ENCODE results near the gene SGCD. TPM values are rescaled to one million over a fixed set of nuclear protein-coding genes. Genes with fewer than 3 reads are reported as not detected.

The SGCD gene
- total RNA-seq, 1 donor from 2014 or later = 6.0 TPM

- H3K4me1 ChIP-seq = no peaks in the 10 kb centered on the region
- no peaks in the 10 kb centered on the region for H3K36me3 ChIP-seq
- H3K27me3 ChIP-seq (ENCODE audit: low read depth) = no peaks in the 10 kb centered on the region
- no peaks in the 10 kb centered on the region for H3K9me3 ChIP-seq
- intact Hi-C loops (cut with DNase I) = no loop called here
- H3K4me3 ChIP-seq = no peak overlapping the region
- ATAC-seq = no peak
- no peak overlapping the region for H3K27ac ChIP-seq
- no peak for DNase-seq
- TF ChIP-seq CTCF (IDR thresholded peaks at IDR 0.05) = no peak
These were observed 392.0 kb downstream of the SGCD start for GRCh38 chr5:156718985-156719384.

- no peaks in the 10 kb centered on the region for H3K27me3 ChIP-seq (ENCODE audit: low read depth)
- no peak for DNase-seq
- intact Hi-C loops (cut with DNase I) = no loop called here
These were observed 395.4 kb downstream of the SGCD start for GRCh38 chr5:156722358-156722757.

GRCh38 chr5:156735477-156735876 lies 408.5 kb downstream of the SGCD start:
- H3K4me3 ChIP-seq = no peak overlapping the region
- no peaks in the 10 kb centered on the region for H3K27me3 ChIP-seq (ENCODE audit: low read depth)
- ATAC-seq (no peak), DNase-seq (no peak)
- H3K9me3 ChIP-seq = no peaks in the 10 kb centered on the region
- no peaks in the 10 kb centered on the region for H3K4me1 ChIP-seq
- TF ChIP-seq CTCF (IDR thresholded peaks at IDR 0.05) = no peak
- H3K36me3 ChIP-seq = no peaks in the 10 kb centered on the region
- intact Hi-C loops (cut with DNase I) = no loop called here
- no peak overlapping the region for H3K27ac ChIP-seq

More at GRCh38 chr5:156722358-156722757, 395.4 kb downstream of the SGCD start:
- no peak for TF ChIP-seq CTCF (IDR thresholded peaks at IDR 0.05)
- Histone ChIP-seq H3K36me3 (no peaks in the 10 kb centered on the region), H3K4me3 (no peak overlapping the region), H3K27ac (no peak overlapping the region), H3K9me3 (no peaks in the 10 kb centered on the region), H3K4me1 (no peaks in the 10 kb centered on the region)
- no peak for ATAC-seq

GRCh38 chr5:156741516-156741915 lies 414.6 kb downstream of the SGCD start:
- Histone ChIP-seq H3K4me3 (no peak overlapping the region), H3K36me3 (no peaks in the 10 kb centered on the region), H3K4me1 (no peaks in the 10 kb centered on the region), H3K9me3 (no peaks in the 10 kb centered on the region), H3K27ac (no peak overlapping the region), H3K27me3 (ENCODE audit: low read depth) (no peaks in the 10 kb centered on the region)
- TF ChIP-seq CTCF (IDR thresholded peaks at IDR 0.05) = no peak
- intact Hi-C loops (cut with DNase I) = no loop called here
- no peak for ATAC-seq
- DNase-seq = no peak

GRCh38 chr5:156753846-156754245 lies 426.9 kb downstream of the SGCD start:
- H3K9me3 ChIP-seq = no peaks in the 10 kb centered on the region
- no peaks in the 10 kb centered on the region for H3K27me3 ChIP-seq (ENCODE audit: low read depth)
- intact Hi-C loops (cut with DNase I) = no loop called here
- H3K4me1 ChIP-seq = no peaks in the 10 kb centered on the region
- H3K27ac ChIP-seq = no peak overlapping the region
- ATAC-seq (no peak), DNase-seq (no peak)
- H3K4me3 ChIP-seq = no peak overlapping the region
- TF ChIP-seq CTCF (IDR thresholded peaks at IDR 0.05) = no peak
- no peaks in the 10 kb centered on the region for H3K36me3 ChIP-seq
